Limb (tissue), 2 donors: Measurements from ENCODE around the gene ODF4.
"Not testable (repeated sequence)": the region's sequence is repeated elsewhere in the genome, so short reads cannot be mapped to it uniquely, and the experiment has no call there.

Experiments
- DNase-seq, 2 donors: peaks; one replicate each; pipeline ENCODE4 v3.0.0-alpha.2; 2016; ENCODE audit errors: extremely low spot score in 2 of 2

Gene ODF4

DNA sequence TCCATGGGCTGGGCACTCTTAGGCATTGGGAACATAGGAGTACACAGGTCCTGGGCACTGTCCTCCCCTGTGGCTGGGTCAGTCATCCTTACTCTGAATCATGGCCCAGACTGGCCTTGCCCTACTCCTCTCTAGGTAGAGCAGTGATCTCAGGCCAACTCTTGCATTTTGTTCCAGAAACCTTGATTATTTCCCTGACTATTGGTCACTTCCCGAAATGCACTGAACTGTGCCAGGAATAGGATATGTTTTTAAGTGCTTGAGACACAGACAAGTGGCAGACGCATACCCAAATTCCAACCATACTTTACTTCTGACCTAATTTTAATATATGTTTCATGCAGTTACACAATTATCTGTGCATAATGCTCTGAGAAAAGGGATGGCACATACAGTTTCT, 26.6 kb downstream of the ODF4 start:
- no peak for DNase-seq

DNA sequence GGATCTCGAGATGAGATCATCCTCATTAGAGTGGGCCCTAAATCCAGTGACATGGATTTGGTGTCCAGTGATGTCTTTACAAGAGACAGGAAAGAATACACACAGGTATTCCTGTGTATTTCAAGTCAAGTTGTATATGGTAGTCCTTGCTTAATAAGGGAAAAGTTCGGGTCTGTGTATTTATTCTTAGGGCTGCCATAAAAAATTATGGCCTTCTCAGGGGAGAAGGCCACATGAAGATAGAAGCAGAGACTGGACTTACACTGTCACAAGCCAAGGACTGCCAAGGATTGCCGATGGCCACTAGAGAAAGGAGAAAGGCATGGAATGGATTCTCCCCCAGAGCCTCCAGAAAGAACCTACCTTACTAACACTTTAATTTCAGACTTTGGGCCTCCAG, 28.6 kb downstream of the ODF4 start:
- no peak for DNase-seq

DNA sequence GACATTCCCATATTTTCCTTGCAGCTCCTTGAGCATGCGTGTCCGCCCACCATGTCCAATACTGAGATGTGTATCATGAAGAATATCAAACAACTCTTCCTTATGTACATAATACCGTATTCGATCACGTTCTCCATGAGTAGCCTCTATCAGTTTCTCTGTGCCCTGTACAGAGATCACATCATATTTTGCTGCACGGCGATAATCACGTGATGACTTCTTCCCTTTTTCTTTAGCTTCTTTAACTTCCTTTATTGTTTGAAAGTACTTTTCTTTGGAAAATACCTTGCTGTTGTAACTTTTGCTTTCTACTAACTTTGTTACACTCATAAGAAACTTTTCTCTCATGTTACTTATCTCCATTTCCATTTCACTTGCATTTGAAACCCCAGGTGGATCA, 30.3 kb downstream of the ODF4 start:
- no peak for DNase-seq

DNA sequence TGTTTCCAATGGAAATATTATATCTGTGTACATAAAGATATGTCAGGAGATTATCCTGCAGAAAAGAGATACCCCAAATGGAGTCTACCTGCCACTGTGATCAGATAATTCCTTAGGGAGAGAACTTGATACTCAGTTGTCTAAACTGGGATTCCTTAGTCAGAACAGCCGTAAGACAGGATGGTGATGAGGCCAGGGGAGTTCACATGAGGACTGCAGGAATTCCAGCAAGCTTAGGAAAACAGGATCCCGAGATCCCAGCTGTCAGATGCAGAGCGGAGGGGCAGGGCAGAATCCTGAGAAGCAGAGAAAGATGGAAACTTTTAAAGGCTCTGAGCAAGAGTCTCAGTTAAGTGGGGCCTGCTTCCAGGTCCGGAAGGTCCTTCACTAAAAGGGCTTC, 32.1 kb downstream of the ODF4 start:
- no peak for DNase-seq

- no peak for DNase-seq
Observed at GRCh38 chr17:8372422-8372821, 32.8 kb downstream of the ODF4 start.

GRCh38 chr17:8373856-8374255, 34.2 kb downstream of the ODF4 start:
- not testable (repeated sequence) for DNase-seq

- DNase-seq: peak in 1 of 2 donors; percentile 40
Observed at GRCh38 chr17:8375738-8376259, 36.2 kb downstream of the ODF4 start.

GRCh38 chr17:8376271-8377067, 36.8 kb downstream of the ODF4 start, which contains the start of gene KRABD2:
TSS of gene KRABD2 (minus strand) at chr17:8376704.
- DNase-seq: peak; percentile 89 to 94

DNA sequence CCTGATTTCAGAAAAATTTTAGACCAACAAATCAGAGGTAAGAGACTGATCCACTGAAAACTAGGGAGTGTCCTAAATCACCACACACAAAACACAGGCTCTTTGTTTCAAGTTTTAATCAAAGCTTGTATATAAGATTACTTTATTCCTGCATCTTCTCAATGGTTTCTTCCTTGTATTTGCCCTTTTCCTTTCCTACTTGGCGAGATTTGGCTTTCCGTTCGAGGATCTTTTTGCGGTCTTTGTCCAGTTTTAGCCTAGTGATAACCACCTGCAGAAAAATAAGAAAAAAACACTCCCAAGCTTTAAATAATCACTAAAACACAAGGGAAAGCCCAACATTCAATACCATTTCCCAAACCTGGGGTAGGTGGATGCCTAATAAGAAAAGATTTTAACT, 37.8 kb downstream of the ODF4 start:
- DNase-seq: no peak

DNA sequence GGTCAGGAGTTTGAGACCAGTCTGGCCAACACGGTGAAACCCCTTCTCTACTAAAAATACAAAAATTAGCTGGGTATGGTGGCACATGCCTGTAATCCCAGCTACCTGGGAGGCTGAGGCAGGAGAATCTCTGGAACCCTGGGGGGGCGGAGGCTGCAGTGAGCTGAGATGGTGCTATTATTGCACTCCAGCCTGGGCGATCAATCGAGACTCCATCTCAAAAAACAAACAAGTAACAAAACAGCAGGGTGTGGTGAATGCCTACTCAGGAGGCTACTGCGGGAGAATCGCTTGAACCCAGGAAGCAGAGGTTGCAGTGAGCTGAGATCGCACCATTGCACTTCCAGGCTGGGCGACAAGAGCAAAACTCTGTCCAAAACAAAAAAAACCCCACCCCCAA, 38.5 kb downstream of the ODF4 start:
- DNase-seq: not testable (repeated sequence)

DNA sequence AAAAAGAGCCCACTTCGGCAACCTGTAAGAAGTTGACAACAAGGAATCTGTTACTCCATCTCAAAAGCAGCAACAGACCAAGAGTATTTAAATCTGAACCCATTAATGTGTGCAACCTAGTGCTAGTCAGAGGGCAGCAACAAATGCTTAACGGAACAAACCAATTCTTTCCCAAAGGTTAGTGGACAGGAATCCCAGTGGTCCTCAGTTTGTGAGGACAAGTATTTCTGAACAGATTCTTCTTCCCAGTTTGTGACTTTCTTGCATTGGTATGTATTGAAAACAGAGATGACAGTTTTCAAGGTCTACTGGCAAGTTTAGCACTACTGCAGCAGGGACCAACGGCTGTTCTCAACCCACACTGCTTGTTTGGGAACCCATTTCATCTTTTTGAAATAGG, 40.4 kb downstream of the ODF4 start:
- no peak for DNase-seq

DNA sequence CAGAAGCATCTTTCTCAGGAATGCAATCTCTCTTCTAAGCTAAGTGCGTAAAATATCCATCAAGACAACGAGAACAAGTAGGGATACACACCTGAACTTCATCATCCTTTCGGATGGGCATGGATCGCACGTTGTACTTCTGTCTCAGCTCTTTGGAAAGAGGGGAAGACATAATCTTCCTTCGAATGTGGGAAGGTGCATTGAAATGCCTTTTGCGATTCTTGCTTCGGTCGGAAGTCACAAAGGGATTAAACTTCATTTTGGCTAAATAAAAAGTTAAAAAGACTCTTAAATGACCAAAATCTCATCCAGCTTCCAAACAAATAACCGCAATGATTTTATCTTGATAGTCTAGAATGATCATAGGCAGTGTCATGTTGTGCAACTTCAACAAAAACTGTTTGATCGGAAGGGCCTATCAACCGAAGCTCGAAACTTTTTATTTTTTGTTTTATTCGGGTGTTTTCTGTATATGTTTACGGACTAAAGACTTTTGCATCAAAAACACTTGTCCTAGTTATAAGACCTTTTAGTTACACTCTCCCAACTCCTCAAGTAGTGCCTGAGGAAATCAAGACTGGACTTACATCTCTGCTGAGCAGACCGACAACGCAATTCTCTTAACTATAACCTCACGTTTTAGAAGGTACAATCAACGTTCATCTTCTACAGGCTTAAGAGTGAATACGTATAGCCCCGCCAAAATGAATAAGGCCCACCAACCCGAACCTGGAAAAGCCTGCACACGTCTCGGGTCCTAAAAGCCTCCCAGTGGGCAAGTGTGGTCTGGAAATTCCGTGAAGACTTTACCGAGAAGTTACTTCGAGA, 42.6 kb downstream of the ODF4 start:
- DNase-seq: no peak

DNA sequence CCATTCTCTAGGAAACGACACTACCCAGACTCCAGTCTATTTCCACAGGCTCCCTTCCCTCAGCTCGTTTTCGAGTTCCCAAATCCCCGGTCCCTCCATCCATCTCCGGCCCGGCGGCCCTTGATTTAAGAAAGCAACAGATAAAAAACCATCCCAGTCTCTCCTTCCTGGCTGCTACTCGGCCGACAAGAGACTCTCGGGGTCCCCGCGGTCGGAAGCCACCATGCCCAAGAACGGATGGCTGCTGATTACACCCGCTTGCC, 43.2 kb downstream of the ODF4 start:
- no peak for DNase-seq

DNA sequence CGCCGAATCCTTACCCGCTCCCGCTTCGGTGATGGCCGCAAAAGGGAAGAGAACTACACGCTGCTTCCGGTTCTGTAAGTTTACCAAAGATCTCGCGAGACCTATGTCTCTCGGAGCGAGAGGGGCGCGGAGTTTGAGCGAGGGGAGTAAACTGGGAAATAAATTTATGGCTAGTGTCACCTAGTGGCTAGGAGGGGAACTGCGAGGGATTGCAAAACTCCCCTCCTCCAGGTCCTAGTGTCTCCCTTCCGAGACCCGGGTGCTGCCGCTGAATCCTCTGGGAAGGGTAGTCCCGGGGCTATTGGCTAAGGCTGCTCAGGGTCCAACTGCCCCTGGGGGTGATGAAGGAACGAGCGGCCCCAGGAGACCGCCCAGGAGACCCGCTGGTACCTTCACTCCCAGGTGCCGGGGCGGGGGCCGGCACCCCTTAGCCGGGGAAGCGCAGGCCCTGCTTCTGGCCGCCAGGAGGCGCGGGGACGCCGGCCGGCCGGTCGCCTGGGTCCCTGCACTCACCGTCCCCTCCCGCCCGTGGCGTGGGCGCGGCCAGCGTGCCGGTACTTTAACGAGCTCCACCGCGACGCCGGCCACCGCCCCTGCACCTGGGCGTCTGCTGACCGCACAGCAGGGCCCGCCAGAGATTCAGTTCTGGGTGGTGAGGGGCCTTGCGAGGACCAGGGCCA, 43.6 kb downstream of the ODF4 start, which contains the start of gene RPL26:
RPL26 (minus strand) TSS at position 51 of the 680 bp plus-strand sequence. CDS start 883 bp downstream, outside the sequence.
- peak; percentile 96 to 100 for DNase-seq

DNA sequence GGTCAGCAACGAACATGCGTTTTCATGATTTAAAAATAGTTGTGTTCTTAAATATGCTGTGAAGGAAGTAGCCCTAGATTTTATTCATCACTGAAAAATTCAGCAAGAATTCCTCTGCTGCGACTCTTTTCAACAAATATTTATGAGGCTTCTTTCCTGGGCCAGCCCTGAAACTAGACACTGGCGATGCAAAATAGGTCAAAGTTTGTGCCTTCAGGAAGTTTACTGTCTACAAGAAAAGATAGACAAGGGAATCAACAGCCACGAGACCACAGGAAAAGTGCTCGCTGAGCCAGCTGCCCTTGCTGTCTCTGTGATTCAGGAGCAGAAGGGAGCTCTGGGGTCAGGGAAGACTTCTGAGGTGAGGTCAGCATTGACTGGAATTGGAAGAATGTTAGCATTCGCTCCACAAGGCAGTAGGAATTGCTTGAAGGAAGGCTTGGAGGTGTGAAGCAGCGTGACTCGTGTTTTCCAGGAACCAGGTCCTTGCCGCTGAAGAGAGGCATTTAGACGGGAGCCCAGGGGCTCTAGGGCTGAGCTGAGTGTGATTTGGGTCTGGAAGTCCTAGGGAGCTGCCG, 45.2 kb downstream of the ODF4 start:
- no peak for DNase-seq

- DNase-seq: no peak
Observed at GRCh38 chr17:8386841-8387240, 47.2 kb downstream of the ODF4 start.

DNA sequence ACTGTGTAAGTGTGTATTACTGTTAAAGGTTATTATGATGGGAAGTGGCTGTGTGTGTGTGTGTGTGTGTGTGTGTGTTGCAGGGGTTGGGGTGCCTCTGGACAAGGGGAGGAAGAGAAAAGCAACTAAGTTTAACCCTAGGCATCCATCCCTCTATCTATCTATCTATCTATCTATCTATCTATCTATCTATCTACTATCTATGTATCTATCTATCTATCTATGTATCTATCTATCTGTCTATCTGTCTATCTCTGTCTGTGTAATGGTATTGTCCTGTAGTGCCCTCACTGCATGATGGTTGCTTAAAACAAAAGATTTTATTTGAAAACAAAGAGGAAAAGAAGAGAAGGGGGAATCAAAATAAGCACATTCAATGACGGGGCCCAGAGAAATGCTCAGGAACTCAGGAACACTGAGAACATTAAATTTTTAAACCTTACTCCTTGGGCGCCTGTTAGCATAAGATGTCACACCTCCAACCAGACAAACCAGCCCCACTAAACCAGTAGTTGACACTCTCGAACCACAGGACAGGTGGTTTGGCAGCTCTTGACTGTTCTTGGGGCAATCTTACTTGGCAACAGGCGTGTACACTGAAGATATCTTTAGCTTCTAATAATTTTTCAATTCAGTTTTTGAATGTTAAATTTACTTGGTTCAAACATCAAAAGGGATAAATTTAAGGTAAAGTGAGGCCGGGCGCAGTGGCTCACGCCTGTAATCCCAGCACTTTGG, 48.4 kb downstream of the ODF4 start:
- DNase-seq: no peak

DNA sequence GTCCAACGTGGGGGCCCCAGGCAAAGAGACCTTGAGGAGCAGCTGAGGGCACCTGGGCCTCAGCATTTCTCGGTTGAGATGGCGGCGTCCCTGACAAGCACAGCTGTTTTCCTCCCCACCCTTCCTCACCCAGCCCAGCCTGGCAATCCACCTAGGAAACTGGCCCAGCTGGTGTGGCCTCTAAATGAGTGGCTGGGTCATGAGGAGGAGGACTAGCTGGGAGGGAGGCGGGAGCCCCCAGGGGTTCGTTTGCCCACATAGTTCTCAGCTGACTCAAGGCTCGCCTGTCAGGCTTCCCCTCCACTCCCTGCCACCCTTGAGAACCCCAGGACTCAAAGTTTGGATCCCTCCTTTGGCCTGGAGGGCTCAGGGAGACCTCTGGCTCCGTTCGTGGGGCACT, 52.1 kb downstream of the ODF4 start:
- no peak for DNase-seq

DNA sequence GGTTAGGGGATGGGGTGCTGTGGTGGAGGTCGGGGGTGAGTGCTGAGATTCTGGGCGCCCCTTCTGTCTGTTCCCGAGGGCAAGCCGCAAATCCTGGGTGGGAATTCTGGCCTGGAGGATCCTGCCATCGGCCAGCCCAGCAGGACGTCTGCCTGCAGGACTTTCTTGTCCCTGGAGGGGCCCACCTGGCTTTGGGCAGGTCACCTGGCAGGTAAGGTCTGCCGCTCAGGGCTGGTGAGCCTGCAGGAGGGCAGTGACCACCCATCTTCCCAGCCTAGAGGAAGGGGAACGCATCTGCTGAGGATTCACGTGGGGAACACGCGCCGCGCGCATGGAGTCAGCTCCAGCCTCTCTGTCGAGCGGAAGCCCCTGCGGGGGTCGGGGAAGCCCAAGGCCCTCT, 52.6 kb downstream of the ODF4 start:
- no peak for DNase-seq

GRCh38 chr17:8392674-8393469, 53.2 kb downstream of the ODF4 start:
- DNase-seq: no peak
